ENCODE results near the gene CRYBB1.
"Not testable (repeated sequence)": the region's sequence is repeated elsewhere in the genome, so short reads cannot be mapped to it uniquely, and the experiment has no call there.

CRYBB1 gene

DNA sequence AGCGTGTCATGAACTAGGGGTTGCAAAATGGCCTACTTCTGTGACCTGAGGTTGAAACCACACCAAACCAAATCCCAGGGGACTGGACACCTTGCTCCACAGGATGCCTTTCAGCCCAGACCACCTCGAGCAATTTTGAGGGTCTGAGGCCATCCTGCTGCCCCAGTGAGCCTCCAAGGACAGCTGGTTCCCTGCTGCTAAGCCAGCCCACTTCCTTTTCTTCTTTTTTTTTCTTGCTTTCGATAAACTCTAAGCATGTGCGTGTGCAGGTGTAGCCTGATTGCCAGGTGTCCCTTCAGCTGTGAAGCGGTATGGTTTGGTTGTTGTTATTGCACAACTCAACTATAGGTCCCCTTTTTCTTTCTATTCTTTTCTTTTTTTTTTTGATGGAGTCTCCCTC is 2.7 kb downstream of the CRYBB1 start:
- TF ChIP-seq, protein P1, sequence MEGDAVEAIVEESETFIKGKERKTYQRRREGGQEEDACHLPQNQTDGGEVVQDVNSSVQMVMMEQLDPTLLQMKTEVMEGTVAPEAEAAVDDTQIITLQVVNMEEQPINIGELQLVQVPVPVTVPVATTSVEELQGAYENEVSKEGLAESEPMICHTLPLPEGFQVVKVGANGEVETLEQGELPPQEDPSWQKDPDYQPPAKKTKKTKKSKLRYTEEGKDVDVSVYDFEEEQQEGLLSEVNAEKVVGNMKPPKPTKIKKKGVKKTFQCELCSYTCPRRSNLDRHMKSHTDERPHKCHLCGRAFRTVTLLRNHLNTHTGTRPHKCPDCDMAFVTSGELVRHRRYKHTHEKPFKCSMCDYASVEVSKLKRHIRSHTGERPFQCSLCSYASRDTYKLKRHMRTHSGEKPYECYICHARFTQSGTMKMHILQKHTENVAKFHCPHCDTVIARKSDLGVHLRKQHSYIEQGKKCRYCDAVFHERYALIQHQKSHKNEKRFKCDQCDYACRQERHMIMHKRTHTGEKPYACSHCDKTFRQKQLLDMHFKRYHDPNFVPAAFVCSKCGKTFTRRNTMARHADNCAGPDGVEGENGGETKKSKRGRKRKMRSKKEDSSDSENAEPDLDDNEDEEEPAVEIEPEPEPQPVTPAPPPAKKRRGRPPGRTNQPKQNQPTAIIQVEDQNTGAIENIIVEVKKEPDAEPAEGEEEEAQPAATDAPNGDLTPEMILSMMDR (IDR thresholded peaks at IDR 0.05; ENCODE audit: low read depth, low read length), result no peak
- no peak for DNase-seq

DNA sequence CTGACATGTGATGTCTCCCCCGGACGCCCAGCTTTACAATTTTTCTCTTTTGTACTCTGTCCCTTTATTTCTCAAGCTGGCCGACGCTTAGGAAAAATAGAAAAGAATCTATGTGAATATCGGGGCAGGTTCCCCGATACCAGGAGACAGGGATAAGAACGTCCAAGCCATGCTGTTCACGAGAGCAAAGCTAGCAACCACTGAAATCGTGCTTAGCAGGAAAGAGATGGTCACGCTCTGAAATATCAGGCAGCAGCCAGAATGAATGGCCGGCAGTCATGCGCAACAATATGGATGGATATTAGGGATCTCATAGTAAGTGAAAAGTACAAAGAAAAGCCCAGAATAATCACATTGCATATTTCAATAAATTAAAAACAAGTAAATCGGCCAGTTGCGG is 3.5 kb downstream of the CRYBB1 start:
- no peak overlapping the region for H3K4me3 ChIP-seq (ENCODE audit: low read depth, low read length)
- no peaks in the 10 kb centered on the region for H3K27me3 ChIP-seq
- no peaks in the 10 kb centered on the region for H3K9me3 ChIP-seq
- no peaks in the 10 kb centered on the region for H3K36me3 ChIP-seq
- DNase-seq, result no peak
- TF ChIP-seq, protein P1 (IDR thresholded peaks at IDR 0.05; ENCODE audit: low read depth, low read length), result no peak
- peaks cover 19% of the 10 kb centered on the region for H3K4me1 ChIP-seq

More for the DNA sequence above, 2.7 kb downstream of the CRYBB1 start:
- no peaks in the 10 kb centered on the region for H3K27me3 ChIP-seq
- H3K36me3 ChIP-seq, result no peaks in the 10 kb centered on the region
- H3K9me3 ChIP-seq, result no peaks in the 10 kb centered on the region
- peaks cover 19% of the 10 kb centered on the region for H3K4me1 ChIP-seq
- H3K4me3 ChIP-seq (ENCODE audit: low read depth, low read length), result no peak overlapping the region

DNA sequence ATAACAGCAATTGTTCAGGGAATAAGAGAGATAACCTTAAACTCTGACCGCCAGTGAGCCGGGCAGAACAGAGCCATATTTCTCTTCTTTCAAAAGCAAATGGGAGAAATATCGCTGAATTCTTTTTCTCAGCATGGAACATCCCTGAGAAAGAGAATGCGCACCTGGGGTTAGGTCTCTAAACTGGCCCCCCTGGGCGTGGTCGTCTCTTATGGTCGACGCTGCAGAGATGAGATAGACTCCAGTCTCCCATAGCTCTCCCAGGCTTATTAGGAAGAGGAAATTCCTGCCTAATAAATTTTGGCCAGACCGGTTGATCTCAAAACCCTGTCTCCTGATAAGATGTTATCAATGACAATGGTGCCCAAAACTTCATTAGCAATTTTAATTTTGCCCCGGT is 4.1 kb downstream of the CRYBB1 start:
- not testable (repeated sequence) for DNase-seq
- H3K4me1 ChIP-seq, result peaks cover 19% of the 10 kb centered on the region

DNA sequence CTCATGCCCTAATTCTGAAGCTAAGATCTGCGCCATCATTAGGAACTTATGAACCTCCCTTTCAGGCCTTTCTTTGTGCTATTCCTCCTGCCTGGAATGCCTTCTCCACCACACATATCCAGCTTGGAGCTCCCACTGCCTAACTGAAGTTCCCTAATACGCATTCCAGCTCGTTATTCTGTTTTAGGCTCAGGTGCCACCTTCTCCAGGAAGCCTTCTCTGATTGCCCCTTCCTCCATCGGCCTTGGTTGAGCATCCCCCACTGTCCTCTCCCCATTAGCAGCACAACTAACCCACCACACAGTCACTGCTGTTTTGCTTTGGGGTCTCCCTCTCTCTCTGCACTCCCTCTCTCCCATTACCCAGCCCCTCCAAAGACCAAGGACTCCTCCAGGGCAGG is 5.2 kb downstream of the CRYBB1 start:
- Histone ChIP-seq H3K9me3 (no peaks in the 10 kb centered on the region), H3K27me3 (no peaks in the 10 kb centered on the region), H3K4me1 (peaks cover 15% of the 10 kb centered on the region), H3K36me3 (no peaks in the 10 kb centered on the region), H3K4me3 (ENCODE audit: low read depth, low read length) (no peak overlapping the region)
- TF ChIP-seq, protein P1 (IDR thresholded peaks at IDR 0.05; ENCODE audit: low read depth, low read length), result no peak
- DNase-seq, result no peak

More for the DNA sequence above, 4.1 kb downstream of the CRYBB1 start:
- H3K4me3 ChIP-seq (ENCODE audit: low read depth, low read length); H3K27me3 ChIP-seq; H3K36me3 ChIP-seq; H3K9me3 ChIP-seq: not testable (repeated sequence)

DNA sequence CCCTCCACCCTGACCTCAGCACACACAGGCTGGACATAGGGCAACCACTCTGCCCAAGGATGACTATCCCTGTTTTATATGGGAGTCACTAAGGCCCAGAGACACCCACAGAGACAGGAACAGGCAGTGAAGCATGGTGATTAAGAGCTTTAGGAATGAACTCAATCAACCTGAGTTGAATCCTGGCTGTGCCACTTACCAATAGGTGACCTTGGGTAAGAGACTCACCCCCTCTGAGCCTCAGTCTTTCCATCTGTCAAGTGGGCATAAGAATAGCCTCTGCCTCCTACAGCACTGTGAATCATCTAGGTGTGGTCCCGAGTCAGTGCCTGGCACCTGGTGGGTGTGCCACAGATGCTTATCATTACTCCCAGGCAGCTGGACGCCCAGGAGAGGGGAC is 6.8 kb downstream of the CRYBB1 start:
- DNase-seq, result no peak
- TF ChIP-seq, protein P1 (IDR thresholded peaks at IDR 0.05; ENCODE audit: low read depth, low read length), result no peak
- peaks cover 4% of the 10 kb centered on the region; the same call in 1 of the 2 replicates for H3K4me1 ChIP-seq
- no peaks in the 10 kb centered on the region for H3K27me3 ChIP-seq
- H3K4me3 ChIP-seq (ENCODE audit: low read depth, low read length), result no peak overlapping the region
- H3K9me3 ChIP-seq, result no peaks in the 10 kb centered on the region
- no peaks in the 10 kb centered on the region for H3K36me3 ChIP-seq

DNA sequence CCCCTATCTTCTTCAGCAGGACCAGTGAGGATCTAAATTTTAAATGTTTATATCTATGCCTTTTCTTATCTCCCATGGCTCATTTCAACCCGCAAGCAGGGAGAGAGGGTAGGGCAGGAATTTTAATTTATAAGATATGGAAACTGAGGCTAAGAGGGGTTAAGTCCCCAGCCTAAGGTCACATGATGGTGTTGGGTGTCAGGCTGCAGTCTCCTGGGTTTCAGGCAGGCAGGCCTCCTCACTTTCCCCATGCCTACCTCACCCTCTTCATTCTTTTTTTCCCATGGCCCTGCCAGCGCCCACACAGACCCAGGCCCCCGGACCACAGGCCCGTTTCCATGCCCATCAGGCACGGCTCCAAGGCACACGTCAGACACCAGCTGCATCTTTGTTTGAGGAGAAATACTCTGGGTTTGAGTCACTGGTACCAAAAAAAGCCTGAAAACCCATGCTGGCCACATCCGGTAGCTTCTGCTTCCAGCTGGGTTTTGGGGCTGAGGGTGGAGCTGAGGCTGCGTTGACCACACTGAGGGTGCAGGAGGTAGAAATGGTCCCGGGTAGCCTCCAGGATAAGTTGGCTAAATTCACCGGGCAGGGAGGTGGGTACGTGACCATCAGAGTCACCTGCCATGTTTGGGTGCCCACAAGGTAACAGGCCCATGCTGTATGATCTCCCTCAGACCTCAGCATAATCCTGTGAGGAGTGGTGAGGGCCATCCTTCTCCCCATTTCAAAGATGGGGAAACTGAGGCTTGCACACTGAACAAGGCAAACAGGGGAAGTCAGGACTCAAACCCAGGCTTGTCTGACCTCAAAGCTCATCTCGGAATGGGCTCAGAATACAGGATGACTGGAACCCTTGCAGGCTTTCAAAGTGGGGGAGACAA is 7.5 kb downstream of the CRYBB1 start:
- Histone ChIP-seq H3K4me3 (ENCODE audit: low read depth, low read length) (no peak overlapping the region), H3K4me1 (peaks cover 4% of the 10 kb centered on the region; the same call in 1 of the 2 replicates), H3K27me3 (no peaks in the 10 kb centered on the region), H3K36me3 (no peaks in the 10 kb centered on the region), H3K9me3 (no peaks in the 10 kb centered on the region)
- TF ChIP-seq, protein P1 (IDR thresholded peaks at IDR 0.05; ENCODE audit: low read depth, low read length), result no peak
- no peak for DNase-seq

All from BE2C (cell line).